ENCODE results near the gene NMRK1. TPM values are rescaled to one million over a fixed set of nuclear protein-coding genes. Genes with fewer than 3 reads are reported as not detected.

NMRK1 gene
- total RNA-seq, 1 experiment from 2014 or later = 7.8 TPM

DNA sequence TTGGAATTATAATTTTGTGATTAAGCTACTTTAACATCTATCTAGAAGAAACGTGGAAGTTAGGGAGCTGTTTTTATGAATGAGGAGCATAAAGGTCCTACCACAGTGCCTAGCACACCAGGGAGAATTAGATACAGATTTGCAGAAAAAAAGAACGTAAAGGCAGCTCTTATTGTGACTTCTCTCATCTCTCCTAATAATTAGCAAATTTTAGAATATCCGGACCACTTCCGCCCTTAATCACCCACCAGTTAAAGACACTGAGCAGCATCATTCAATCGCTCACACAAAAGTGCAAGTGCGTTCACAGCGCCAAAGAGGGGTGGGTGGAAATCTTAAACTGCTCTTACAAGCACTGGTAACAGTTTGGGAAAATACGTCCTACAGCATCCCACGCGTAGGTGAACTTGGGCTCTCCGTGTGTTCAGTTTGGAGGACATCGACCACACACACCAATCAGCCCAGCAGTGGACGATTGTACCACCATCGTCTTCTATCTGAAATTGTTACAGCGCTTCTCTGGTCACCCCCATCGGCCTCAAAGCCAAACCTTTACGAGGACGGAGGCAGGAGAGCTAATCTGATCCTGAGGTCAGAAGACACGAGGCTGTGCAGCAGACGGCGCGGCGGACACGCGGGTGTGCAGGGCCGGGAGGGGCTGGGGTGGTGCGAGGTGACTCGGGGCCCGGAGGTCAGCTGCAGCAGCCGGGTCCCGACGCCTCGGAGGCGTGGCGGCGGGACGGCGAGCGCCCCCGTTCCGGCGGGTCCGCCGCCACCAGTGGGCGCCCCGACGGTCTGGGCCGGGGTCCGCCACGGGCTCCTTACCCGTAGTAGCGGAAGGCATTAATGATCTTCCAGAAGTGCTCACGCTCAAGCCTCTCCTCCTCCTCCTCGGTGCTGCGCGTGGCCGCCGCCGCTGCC, 60.5 kb downstream of the NMRK1 start:
- ATAC-seq = peak; percentile 60
- no peaks in the 10 kb centered on the region; the same call in 1 of the 2 replicates for H3K9me2 ChIP-seq (ENCODE audit: insufficient read depth)
- no peaks in the 10 kb centered on the region for H3K9me3 ChIP-seq (ENCODE audit: control insufficient read depth in 1 of 2, insufficient read depth in 1 of 2, low read depth in 1 of 2, low read length in 2 of 2)
- H3K4me2 ChIP-seq (ENCODE audit: low read length) = peak overlapping the region; percentile 95
- ChIA-PET RAD21 (ENCODE audit: low non-redundant PET in 1 of 2, low total read pairs in 2 of 2, uncharacterized antibody in 2 of 2, unreplicated experiment in 2 of 2) (no interaction called here), POLR2A (interaction anchor here (1.0 to 1.4 kb wide), 9 partner anchors 13 to 250 kb away, joined by 3 to 10 read pairs (median 3); partner anchors contain the start of genes NMRK1, OSTF1 and TRPM6), CTCF (interaction anchor here (0.9 to 1.8 kb wide), 8 partner anchors 17 to 254 kb away, joined by 3 to 13 read pairs (median 4); partner anchors contain the start of gene TRPM6)
- H3K27me3 ChIP-seq (ENCODE audit: insufficient read depth, low read length) = no peaks in the 10 kb centered on the region
- H3K4me1 ChIP-seq (ENCODE audit: control insufficient read depth in 1 of 2, insufficient read depth in 2 of 2, low read length in 2 of 2) = peaks cover 3 to 19% of the 10 kb centered on the region in 2 experiments; a peak in 3 of 4 replicates
- no TSS peak for BruUV-seq (replicated peaks)
- intact Hi-C loops (cut with micrococcal nuclease) = loop anchor here (1.0 to 5.0 kb wide), 2 partner anchors 61 to 75 kb away; partner anchors contain the start of genes C9orf40, NMRK1 and OSTF1
- H3K4me3 ChIP-seq (replicated peaks in 1 of 2; ENCODE audit: low read depth in 1 of 2, low read length in 2 of 2) = peak overlapping the region; percentile 82 to 89
- peaks cover 50% of the 10 kb centered on the region for H3K79me2 ChIP-seq (ENCODE audit: insufficient read depth, low read length)
- peak overlapping the region; percentile 96 for H3K27ac ChIP-seq (ENCODE audit: low read depth, low read length)
- TF ChIP-seq ZFX (IDR thresholded peaks at IDR 0.05) = no peak
- no peak for TF ChIP-seq EGR1 (IDR thresholded peaks at IDR 0.05; ENCODE audit: low read depth)
- no peak for TF ChIP-seq JUND (IDR thresholded peaks at IDR 0.05)
- TF ChIP-seq EZH2phosphoT487 (IDR thresholded peaks at IDR 0.05; ENCODE audit: borderline replicate concordance) = no peak
- no peak for TF ChIP-seq EZH2 (IDR thresholded peaks at IDR 0.05)
- no peak for TF ChIP-seq ATF3 (IDR thresholded peaks at IDR 0.05)
- peak; percentile 24 for TF ChIP-seq POLR2AphosphoS5 (IDR thresholded peaks at IDR 0.05; ENCODE audit: low read depth, low read length)
- peak; percentile 46 for TF ChIP-seq SIN3A (IDR thresholded peaks at IDR 0.05; ENCODE audit: low read depth)
- no peak for TF ChIP-seq FOSL1 (IDR thresholded peaks at IDR 0.05; ENCODE audit: low read depth)
- TF ChIP-seq YY1 (IDR thresholded peaks at IDR 0.05; ENCODE audit: extremely low read depth, insufficient replicate concordance, low read depth, low read length) = no peak
- TF ChIP-seq, protein P1, sequence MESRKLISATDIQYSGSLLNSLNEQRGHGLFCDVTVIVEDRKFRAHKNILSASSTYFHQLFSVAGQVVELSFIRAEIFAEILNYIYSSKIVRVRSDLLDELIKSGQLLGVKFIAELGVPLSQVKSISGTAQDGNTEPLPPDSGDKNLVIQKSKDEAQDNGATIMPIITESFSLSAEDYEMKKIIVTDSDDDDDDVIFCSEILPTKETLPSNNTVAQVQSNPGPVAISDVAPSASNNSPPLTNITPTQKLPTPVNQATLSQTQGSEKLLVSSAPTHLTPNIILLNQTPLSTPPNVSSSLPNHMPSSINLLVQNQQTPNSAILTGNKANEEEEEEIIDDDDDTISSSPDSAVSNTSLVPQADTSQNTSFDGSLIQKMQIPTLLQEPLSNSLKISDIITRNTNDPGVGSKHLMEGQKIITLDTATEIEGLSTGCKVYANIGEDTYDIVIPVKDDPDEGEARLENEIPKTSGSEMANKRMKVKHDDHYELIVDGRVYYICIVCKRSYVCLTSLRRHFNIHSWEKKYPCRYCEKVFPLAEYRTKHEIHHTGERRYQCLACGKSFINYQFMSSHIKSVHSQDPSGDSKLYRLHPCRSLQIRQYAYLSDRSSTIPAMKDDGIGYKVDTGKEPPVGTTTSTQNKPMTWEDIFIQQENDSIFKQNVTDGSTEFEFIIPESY (IDR thresholded peaks at IDR 0.05; ENCODE audit: extremely low read depth, insufficient replicate concordance, low read length) = no peak
- TF ChIP-seq, protein P2, sequence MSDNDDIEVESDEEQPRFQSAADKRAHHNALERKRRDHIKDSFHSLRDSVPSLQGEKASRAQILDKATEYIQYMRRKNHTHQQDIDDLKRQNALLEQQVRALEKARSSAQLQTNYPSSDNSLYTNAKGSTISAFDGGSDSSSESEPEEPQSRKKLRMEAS (IDR thresholded peaks at IDR 0.05) = peak; percentile 63
- TF ChIP-seq CTCF (IDR thresholded peaks at IDR 0.05 in 2 of 3, conservative IDR thresholded peaks at IDR 0.05 in 1 of 3; ENCODE audit: borderline replicate concordance in 1 of 3, insufficient read depth in 1 of 3, low read depth in 2 of 3, low read length in 2 of 3) = 0 out of 6 replicates have a peak, but pooled peaks of 1 of the 3 experiments have one; percentile 9
- no peak for TF ChIP-seq CBX3 (IDR thresholded peaks at IDR 0.05; ENCODE audit: low read depth)
- peaks cover 0 to 3% of the 10 kb centered on the region in 2 experiments; a peak in 1 of 4 replicates for H3K36me3 ChIP-seq (ENCODE audit: control insufficient read depth in 1 of 2, insufficient read depth in 2 of 2, low read length in 2 of 2)
- H4K20me1 ChIP-seq (ENCODE audit: insufficient read depth) = no peaks in the 10 kb centered on the region
- H2AFZ ChIP-seq (ENCODE audit: low read depth, low read length, poor library complexity, severe bottlenecking) = no peak overlapping the region
- DNase-seq (ENCODE audit: low read depth, low spot score) = peak; percentile 2
- peak overlapping the region; percentile 90 for H3K9ac ChIP-seq (ENCODE audit: low read length)

Measured in HCT116 (cell line).